Testis (tissue), 2 donors: ENCODE measurements around the gene FAM107B.

Experiments used
- POLR2A ChIP-seq: fragments of 450-650 bp; IDR thresholded peaks from one replicate; pipeline ENCODE4 v1.6.1; 2017; ENCODE audit warnings: antibody characterized with exemption, mild to moderate bottlenecking, moderate library complexity
- TF ChIP-seq, protein P1 (sequence below), 3 experiments: fragments of 450-650 bp in 2 of 3; fragments of 200-600 bp in 1 of 3; sonication (generic) in 1 of 3; IDR thresholded peaks; one replicate each; pipeline ENCODE4 v1.5.1; 2016 to 2019; ENCODE audit warnings: antibody characterized with exemption in 3 of 3, mild to moderate bottlenecking in 2 of 3, moderate library complexity in 1 of 3

DNA sequence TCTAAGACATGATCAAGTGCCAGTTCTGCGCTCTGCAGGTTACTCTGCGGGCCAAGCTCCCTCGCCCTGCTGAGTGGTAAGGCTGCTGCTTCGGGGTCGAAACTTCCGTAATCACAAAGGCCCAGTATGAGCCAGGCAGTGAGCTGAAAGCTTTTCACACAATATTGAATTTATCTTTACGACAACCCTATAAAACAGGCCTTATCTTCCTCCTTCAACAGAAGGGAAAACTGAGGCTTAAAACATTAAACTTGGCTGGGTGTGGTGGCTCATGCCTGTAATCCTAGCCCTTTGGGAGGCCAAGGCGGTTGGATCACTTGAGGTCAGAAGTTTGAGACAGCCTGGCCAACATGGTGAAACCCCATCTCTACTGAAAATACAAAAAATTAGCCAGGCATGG, 83.3 kb downstream of the FAM107B start:
- TF ChIP-seq, protein P1, sequence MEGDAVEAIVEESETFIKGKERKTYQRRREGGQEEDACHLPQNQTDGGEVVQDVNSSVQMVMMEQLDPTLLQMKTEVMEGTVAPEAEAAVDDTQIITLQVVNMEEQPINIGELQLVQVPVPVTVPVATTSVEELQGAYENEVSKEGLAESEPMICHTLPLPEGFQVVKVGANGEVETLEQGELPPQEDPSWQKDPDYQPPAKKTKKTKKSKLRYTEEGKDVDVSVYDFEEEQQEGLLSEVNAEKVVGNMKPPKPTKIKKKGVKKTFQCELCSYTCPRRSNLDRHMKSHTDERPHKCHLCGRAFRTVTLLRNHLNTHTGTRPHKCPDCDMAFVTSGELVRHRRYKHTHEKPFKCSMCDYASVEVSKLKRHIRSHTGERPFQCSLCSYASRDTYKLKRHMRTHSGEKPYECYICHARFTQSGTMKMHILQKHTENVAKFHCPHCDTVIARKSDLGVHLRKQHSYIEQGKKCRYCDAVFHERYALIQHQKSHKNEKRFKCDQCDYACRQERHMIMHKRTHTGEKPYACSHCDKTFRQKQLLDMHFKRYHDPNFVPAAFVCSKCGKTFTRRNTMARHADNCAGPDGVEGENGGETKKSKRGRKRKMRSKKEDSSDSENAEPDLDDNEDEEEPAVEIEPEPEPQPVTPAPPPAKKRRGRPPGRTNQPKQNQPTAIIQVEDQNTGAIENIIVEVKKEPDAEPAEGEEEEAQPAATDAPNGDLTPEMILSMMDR (IDR thresholded peaks at IDR 0.05) = no peak
- TF ChIP-seq POLR2A = no peak
